H1 (cell line): ENCODE measurements around the gene LRP1. TPM values are rescaled to one million over a fixed set of nuclear protein-coding genes. Genes with fewer than 3 reads are reported as not detected.

ENCODE experiments used
- polyA plus RNA-seq, 7 experiments: library from polyadenylated mRNA; depleted of rRNA in 3 of 7; stranded (reverse) in 5 of 7; unstranded in 2 of 7; fragments of >200 nt in 5 of 7; fragments of 200-250 nt in 2 of 7; gene quantifications; 1 replicate in 5 of 7; 2 replicates in 1 of 7; 4 replicates in 1 of 7; pipeline versions ENCODE4 v1.2.1 to v1.2.3, GENCODE V29; 2011 to 2013; ENCODE audit warnings: missing spikeins in 2 of 7, mixed read lengths in 2 of 7
- total RNA-seq: library from RNA; stranded (reverse); fragmentation: NEBNext Ultra II Directional; extraction: Animal tissue kit (Norgen Biotek cat#: 25700); gene quantifications from 2 replicates; pipeline ENCODE4 v1.2.1, GENCODE V29; 2021
- TF ChIP-seq, protein P1 (sequence below): fragments of 300-600 bp; sonication (generic); IDR thresholded peaks from 2 replicates; pipeline ENCODE4 v1.7.1; 2012; ENCODE audit warnings: low read length, moderate library complexity, mild to moderate bottlenecking, inconsistent platforms; ENCODE audit not compliant: insufficient replicate concordance

The LRP1 gene
- total and polyA plus RNA-seq, 2 of the 8 experiments (the other 6 are each of a cell fraction or from before 2014, with no cell fraction given), result 35.3 to 92.5 TPM

GRCh38 chr12:57192920-57193319 lies 64.6 kb downstream of the LRP1 start (continued):
- TF ChIP-seq, protein P1, sequence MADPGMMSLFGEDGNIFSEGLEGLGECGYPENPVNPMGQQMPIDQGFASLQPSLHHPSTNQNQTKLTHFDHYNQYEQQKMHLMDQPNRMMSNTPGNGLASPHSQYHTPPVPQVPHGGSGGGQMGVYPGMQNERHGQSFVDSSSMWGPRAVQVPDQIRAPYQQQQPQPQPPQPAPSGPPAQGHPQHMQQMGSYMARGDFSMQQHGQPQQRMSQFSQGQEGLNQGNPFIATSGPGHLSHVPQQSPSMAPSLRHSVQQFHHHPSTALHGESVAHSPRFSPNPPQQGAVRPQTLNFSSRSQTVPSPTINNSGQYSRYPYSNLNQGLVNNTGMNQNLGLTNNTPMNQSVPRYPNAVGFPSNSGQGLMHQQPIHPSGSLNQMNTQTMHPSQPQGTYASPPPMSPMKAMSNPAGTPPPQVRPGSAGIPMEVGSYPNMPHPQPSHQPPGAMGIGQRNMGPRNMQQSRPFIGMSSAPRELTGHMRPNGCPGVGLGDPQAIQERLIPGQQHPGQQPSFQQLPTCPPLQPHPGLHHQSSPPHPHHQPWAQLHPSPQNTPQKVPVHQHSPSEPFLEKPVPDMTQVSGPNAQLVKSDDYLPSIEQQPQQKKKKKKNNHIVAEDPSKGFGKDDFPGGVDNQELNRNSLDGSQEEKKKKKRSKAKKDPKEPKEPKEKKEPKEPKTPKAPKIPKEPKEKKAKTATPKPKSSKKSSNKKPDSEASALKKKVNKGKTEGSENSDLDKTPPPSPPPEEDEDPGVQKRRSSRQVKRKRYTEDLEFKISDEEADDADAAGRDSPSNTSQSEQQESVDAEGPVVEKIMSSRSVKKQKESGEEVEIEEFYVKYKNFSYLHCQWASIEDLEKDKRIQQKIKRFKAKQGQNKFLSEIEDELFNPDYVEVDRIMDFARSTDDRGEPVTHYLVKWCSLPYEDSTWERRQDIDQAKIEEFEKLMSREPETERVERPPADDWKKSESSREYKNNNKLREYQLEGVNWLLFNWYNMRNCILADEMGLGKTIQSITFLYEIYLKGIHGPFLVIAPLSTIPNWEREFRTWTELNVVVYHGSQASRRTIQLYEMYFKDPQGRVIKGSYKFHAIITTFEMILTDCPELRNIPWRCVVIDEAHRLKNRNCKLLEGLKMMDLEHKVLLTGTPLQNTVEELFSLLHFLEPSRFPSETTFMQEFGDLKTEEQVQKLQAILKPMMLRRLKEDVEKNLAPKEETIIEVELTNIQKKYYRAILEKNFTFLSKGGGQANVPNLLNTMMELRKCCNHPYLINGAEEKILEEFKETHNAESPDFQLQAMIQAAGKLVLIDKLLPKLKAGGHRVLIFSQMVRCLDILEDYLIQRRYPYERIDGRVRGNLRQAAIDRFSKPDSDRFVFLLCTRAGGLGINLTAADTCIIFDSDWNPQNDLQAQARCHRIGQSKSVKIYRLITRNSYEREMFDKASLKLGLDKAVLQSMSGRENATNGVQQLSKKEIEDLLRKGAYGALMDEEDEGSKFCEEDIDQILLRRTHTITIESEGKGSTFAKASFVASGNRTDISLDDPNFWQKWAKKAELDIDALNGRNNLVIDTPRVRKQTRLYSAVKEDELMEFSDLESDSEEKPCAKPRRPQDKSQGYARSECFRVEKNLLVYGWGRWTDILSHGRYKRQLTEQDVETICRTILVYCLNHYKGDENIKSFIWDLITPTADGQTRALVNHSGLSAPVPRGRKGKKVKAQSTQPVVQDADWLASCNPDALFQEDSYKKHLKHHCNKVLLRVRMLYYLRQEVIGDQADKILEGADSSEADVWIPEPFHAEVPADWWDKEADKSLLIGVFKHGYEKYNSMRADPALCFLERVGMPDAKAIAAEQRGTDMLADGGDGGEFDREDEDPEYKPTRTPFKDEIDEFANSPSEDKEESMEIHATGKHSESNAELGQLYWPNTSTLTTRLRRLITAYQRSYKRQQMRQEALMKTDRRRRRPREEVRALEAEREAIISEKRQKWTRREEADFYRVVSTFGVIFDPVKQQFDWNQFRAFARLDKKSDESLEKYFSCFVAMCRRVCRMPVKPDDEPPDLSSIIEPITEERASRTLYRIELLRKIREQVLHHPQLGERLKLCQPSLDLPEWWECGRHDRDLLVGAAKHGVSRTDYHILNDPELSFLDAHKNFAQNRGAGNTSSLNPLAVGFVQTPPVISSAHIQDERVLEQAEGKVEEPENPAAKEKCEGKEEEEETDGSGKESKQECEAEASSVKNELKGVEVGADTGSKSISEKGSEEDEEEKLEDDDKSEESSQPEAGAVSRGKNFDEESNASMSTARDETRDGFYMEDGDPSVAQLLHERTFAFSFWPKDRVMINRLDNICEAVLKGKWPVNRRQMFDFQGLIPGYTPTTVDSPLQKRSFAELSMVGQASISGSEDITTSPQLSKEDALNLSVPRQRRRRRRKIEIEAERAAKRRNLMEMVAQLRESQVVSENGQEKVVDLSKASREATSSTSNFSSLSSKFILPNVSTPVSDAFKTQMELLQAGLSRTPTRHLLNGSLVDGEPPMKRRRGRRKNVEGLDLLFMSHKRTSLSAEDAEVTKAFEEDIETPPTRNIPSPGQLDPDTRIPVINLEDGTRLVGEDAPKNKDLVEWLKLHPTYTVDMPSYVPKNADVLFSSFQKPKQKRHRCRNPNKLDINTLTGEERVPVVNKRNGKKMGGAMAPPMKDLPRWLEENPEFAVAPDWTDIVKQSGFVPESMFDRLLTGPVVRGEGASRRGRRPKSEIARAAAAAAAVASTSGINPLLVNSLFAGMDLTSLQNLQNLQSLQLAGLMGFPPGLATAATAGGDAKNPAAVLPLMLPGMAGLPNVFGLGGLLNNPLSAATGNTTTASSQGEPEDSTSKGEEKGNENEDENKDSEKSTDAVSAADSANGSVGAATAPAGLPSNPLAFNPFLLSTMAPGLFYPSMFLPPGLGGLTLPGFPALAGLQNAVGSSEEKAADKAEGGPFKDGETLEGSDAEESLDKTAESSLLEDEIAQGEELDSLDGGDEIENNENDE, result no peak
- TF ChIP-seq, all 59 proteins: peak for 0
